ENCODE data around the gene RAD9A. TPM values are rescaled to one million over a fixed set of nuclear protein-coding genes. Genes with fewer than 3 reads are reported as not detected.
"Not testable (repeated sequence)": the region's sequence is repeated elsewhere in the genome, so short reads cannot be mapped to it uniquely, and the experiment has no call there.

Gene RAD9A
- total and polyA plus RNA-seq, 4 donors, result 8.8 to 56.2 (median 19.8) TPM

GRCh38 chr11:67402192-67402839 is 10.5 kb downstream of the RAD9A start:
- intact Hi-C loops (cut with DNase I), result loop anchor here (5.0 kb wide), 2 partner anchors 65 to 180 kb away; partner anchors contain the start of genes TMEM134 (in 2 of the 2) and GSTP1 (in 1 of the 2)
- not testable (repeated sequence) for ATAC-seq (ENCODE audit: low FRiP score)
- WGBS, 2 donors, result 56 to 60% methylated on average over 19 of the region's 19 CpGs

GRCh38 chr11:67403085-67403484 is 11.3 kb downstream of the RAD9A start:
- 96 to 98% methylated on average over 9 of the region's 9 CpGs for WGBS, 2 donors
- not testable (repeated sequence) for ATAC-seq (ENCODE audit: low FRiP score); H3K4me3 ChIP-seq (ENCODE audit: low read length in 2 of 2); H3K9me3 ChIP-seq (ENCODE audit: control insufficient read depth, low read length); H3K36me3 ChIP-seq (ENCODE audit: control insufficient read depth in 1 of 2, insufficient read depth in 2 of 2, low read length in 1 of 2); H3K27ac ChIP-seq (ENCODE audit: low read depth in 1 of 2, low read length in 2 of 2); H3K27me3 ChIP-seq (ENCODE audit: control insufficient read depth in 1 of 2, insufficient read depth in 2 of 2, low read length in 1 of 2); H3K4me1 ChIP-seq (ENCODE audit: control insufficient read depth in 1 of 2, insufficient read depth in 2 of 2, low read length in 2 of 2); DNase-seq
- intact Hi-C loops (cut with DNase I), result loop anchor here (5.0 kb wide), 2 partner anchors 64 to 179 kb away; partner anchors contain the start of genes TMEM134 (in 2 of the 2) and GSTP1 (in 1 of the 2)

More at GRCh38 chr11:67402192-67402839, 10.5 kb downstream of the RAD9A start:
- H3K4me3 ChIP-seq (ENCODE audit: low read length in 2 of 2); DNase-seq; H3K4me1 ChIP-seq (ENCODE audit: control insufficient read depth in 1 of 2, insufficient read depth in 2 of 2, low read length in 2 of 2); H3K36me3 ChIP-seq (ENCODE audit: control insufficient read depth in 1 of 2, insufficient read depth in 2 of 2, low read length in 1 of 2); H3K9me3 ChIP-seq (ENCODE audit: control insufficient read depth, low read length); H3K27me3 ChIP-seq (ENCODE audit: control insufficient read depth in 1 of 2, insufficient read depth in 2 of 2, low read length in 1 of 2): not testable (repeated sequence)
- H3K27ac ChIP-seq (ENCODE audit: low read depth in 1 of 2, low read length in 2 of 2), result peak overlapping the region in 1 of 2 donors; percentile 66

- Histone ChIP-seq H3K27ac (ENCODE audit: low read depth in 1 of 2, low read length in 2 of 2) (no peak overlapping the region), H3K36me3 (ENCODE audit: control insufficient read depth in 1 of 2, insufficient read depth in 2 of 2, low read length in 1 of 2) (no peaks in the 10 kb centered on the region), H3K9me3 (ENCODE audit: control insufficient read depth, low read length) (no peaks in the 10 kb centered on the region), H3K4me1 (ENCODE audit: control insufficient read depth in 1 of 2, insufficient read depth in 2 of 2, low read length in 2 of 2) (no peaks in the 10 kb centered on the region), H3K4me3 (ENCODE audit: low read length in 2 of 2) (no peak overlapping the region), H3K27me3 (ENCODE audit: control insufficient read depth in 1 of 2, insufficient read depth in 2 of 2, low read length in 1 of 2) (no peaks in the 10 kb centered on the region)
- 61 to 65% methylated on average over 13 of the region's 13 CpGs for WGBS, 2 donors
- no peak for DNase-seq
- no peak for ATAC-seq (ENCODE audit: low FRiP score)
- intact Hi-C loops (cut with DNase I), result loop anchor here (5.0 kb wide), 2 partner anchors 63 to 178 kb away; partner anchors contain the start of genes TMEM134 (in 2 of the 2) and GSTP1 (in 1 of the 2)
Measured at GRCh38 chr11:67404515-67405195, 12.9 kb downstream of the RAD9A start.

- WGBS, 2 donors, result 80 to 83% methylated on average over 6 of the region's 6 CpGs
- Histone ChIP-seq H3K9me3 (ENCODE audit: control insufficient read depth, low read length) (no peaks in the 10 kb centered on the region), H3K4me1 (ENCODE audit: control insufficient read depth in 1 of 2, insufficient read depth in 2 of 2, low read length in 2 of 2) (no peaks in the 10 kb centered on the region), H3K4me3 (ENCODE audit: low read length in 2 of 2) (no peak overlapping the region), H3K27me3 (ENCODE audit: control insufficient read depth in 1 of 2, insufficient read depth in 2 of 2, low read length in 1 of 2) (no peaks in the 10 kb centered on the region), H3K27ac (ENCODE audit: low read depth in 1 of 2, low read length in 2 of 2) (no peak overlapping the region), H3K36me3 (ENCODE audit: control insufficient read depth in 1 of 2, insufficient read depth in 2 of 2, low read length in 1 of 2) (no peaks in the 10 kb centered on the region)
- no peak for DNase-seq
- intact Hi-C loops (cut with DNase I), result no loop called here
- ATAC-seq (ENCODE audit: low FRiP score), result no peak
Measured at GRCh38 chr11:67405196-67405567, 13.4 kb downstream of the RAD9A start.

- 82 to 87% methylated on average over 9 of the region's 9 CpGs for WGBS, 2 donors
- no peaks in the 10 kb centered on the region for H3K27me3 ChIP-seq (ENCODE audit: control insufficient read depth in 1 of 2, insufficient read depth in 2 of 2, low read length in 1 of 2)
- H3K9me3 ChIP-seq (ENCODE audit: control insufficient read depth, low read length), result no peaks in the 10 kb centered on the region
- H3K4me1 ChIP-seq (ENCODE audit: control insufficient read depth in 1 of 2, insufficient read depth in 2 of 2, low read length in 2 of 2), result no peaks in the 10 kb centered on the region
- no peaks in the 10 kb centered on the region for H3K36me3 ChIP-seq (ENCODE audit: control insufficient read depth in 1 of 2, insufficient read depth in 2 of 2, low read length in 1 of 2)
- ATAC-seq (ENCODE audit: low FRiP score) (no peak), DNase-seq (no peak)
- intact Hi-C loops (cut with DNase I), result no loop called here
- no peak overlapping the region for H3K4me3 ChIP-seq (ENCODE audit: low read length in 2 of 2)
- H3K27ac ChIP-seq (ENCODE audit: low read depth in 1 of 2, low read length in 2 of 2), result no peak overlapping the region
Measured at GRCh38 chr11:67405688-67406339, 14.0 kb downstream of the RAD9A start.

GRCh38 chr11:67406420-67406968 is 14.7 kb downstream of the RAD9A start:
- H3K36me3 ChIP-seq (ENCODE audit: control insufficient read depth in 1 of 2, insufficient read depth in 2 of 2, low read length in 1 of 2), result no peaks in the 10 kb centered on the region
- H3K27me3 ChIP-seq (ENCODE audit: control insufficient read depth in 1 of 2, insufficient read depth in 2 of 2, low read length in 1 of 2), result no peaks in the 10 kb centered on the region
- ATAC-seq (ENCODE audit: low FRiP score), result no peak
- intact Hi-C loops (cut with DNase I), result no loop called here
- H3K27ac ChIP-seq (ENCODE audit: low read depth in 1 of 2, low read length in 2 of 2), result no peak overlapping the region
- no peak overlapping the region for H3K4me3 ChIP-seq (ENCODE audit: low read length in 2 of 2)
- peak in 1 of 2 donors; percentile 64 for DNase-seq
- WGBS, 2 donors, result 80% methylated on average over 9 to 18 of the region's 18 CpGs
- H3K4me1 ChIP-seq (ENCODE audit: control insufficient read depth in 1 of 2, insufficient read depth in 2 of 2, low read length in 2 of 2), result no peaks in the 10 kb centered on the region
- no peaks in the 10 kb centered on the region for H3K9me3 ChIP-seq (ENCODE audit: control insufficient read depth, low read length)

- Histone ChIP-seq H3K9me3 (ENCODE audit: control insufficient read depth, low read length) (no peaks in the 10 kb centered on the region), H3K36me3 (ENCODE audit: control insufficient read depth in 1 of 2, insufficient read depth in 2 of 2, low read length in 1 of 2) (no peaks in the 10 kb centered on the region), H3K27me3 (ENCODE audit: control insufficient read depth in 1 of 2, insufficient read depth in 2 of 2, low read length in 1 of 2) (no peaks in the 10 kb centered on the region), H3K4me1 (ENCODE audit: control insufficient read depth in 1 of 2, insufficient read depth in 2 of 2, low read length in 2 of 2) (no peaks in the 10 kb centered on the region), H3K27ac (ENCODE audit: low read depth in 1 of 2, low read length in 2 of 2) (no peak overlapping the region), H3K4me3 (ENCODE audit: low read length in 2 of 2) (no peak overlapping the region)
- DNase-seq (peak in 1 of 2 donors; percentile 69), ATAC-seq (ENCODE audit: low FRiP score) (no peak)
- 40 to 46% methylated on average over 12 of the region's 12 CpGs for WGBS, 2 donors
- intact Hi-C loops (cut with DNase I), result no loop called here
Measured at GRCh38 chr11:67406969-67407687, 15.3 kb downstream of the RAD9A start.

GRCh38 chr11:67407688-67408163 is 15.9 kb downstream of the RAD9A start:
- WGBS, 2 donors, result 58 to 62% methylated on average over 12 of the region's 12 CpGs
- Histone ChIP-seq H3K27me3 (ENCODE audit: control insufficient read depth in 1 of 2, insufficient read depth in 2 of 2, low read length in 1 of 2) (no peaks in the 10 kb centered on the region), H3K4me1 (ENCODE audit: control insufficient read depth in 1 of 2, insufficient read depth in 2 of 2, low read length in 2 of 2) (no peaks in the 10 kb centered on the region), H3K4me3 (ENCODE audit: low read length in 2 of 2) (no peak overlapping the region), H3K9me3 (ENCODE audit: control insufficient read depth, low read length) (no peaks in the 10 kb centered on the region), H3K27ac (ENCODE audit: low read depth in 1 of 2, low read length in 2 of 2) (no peak overlapping the region), H3K36me3 (ENCODE audit: control insufficient read depth in 1 of 2, insufficient read depth in 2 of 2, low read length in 1 of 2) (no peaks in the 10 kb centered on the region)
- intact Hi-C loops (cut with DNase I), result no loop called here
- DNase-seq (no peak), ATAC-seq (ENCODE audit: low FRiP score) (no peak)
